ENCODE measurements around the gene CLEC4C. TPM values are rescaled to one million over a fixed set of nuclear protein-coding genes. Genes with fewer than 3 reads are reported as not detected.
A peak's percentile ranks its signal among the peaks of the same experiment; 100 is the strongest.

Gene CLEC4C
- total and polyA plus RNA-seq, 2 of the 8 experiments (the other 6 are each of a cell fraction or from before 2014, with no cell fraction given) = 0.76 TPM; not detected in 1

- Histone ChIP-seq H2BK120ac (replicated peaks; ENCODE audit: low read depth, low read length) (peak overlapping the region; percentile 15), H3K14ac (ENCODE audit: insufficient read length) (no peak overlapping the region), H2BK20ac (ENCODE audit: low read length) (no peak overlapping the region), H3K23ac (ENCODE audit: insufficient read length) (no peak overlapping the region), H4K91ac (replicated peaks; ENCODE audit: insufficient read length, low read length) (no peak overlapping the region), H2AFZ (ENCODE audit: low read length) (no peak overlapping the region), H3K36me3 (ENCODE audit: control insufficient read depth in 2 of 4, insufficient read depth in 4 of 4, low read length in 3 of 4) (no peaks in the 10 kb centered on the region), H3K9ac (replicated peaks in 1 of 4; ENCODE audit: extremely low read depth in 1 of 4, low read depth in 3 of 4, low read length in 3 of 4) (no peak overlapping the region), H2BK5ac (ENCODE audit: low read depth, low read length) (no peak overlapping the region), H4K5ac (ENCODE audit: insufficient read length, low read depth, low read length) (no peak overlapping the region), H3K4me2 (ENCODE audit: insufficient read depth in 1 of 2, low read depth in 2 of 2, low read length in 2 of 2) (no peak overlapping the region), H3K23me2 (ENCODE audit: low read depth, low read length) (no peaks in the 10 kb centered on the region), H3K9me3 (ENCODE audit: insufficient read depth in 2 of 2, low read depth in 1 of 2, low read length in 1 of 2) (0 out of 4 replicates have a peak, but pooled peaks cover 0 to 4% of the 10 kb centered on the region in 2 experiments), H3K27me3 (replicated peaks in 1 of 4; ENCODE audit: control insufficient read depth in 3 of 4, extremely low read depth in 1 of 4, insufficient read depth in 3 of 4, low read length in 3 of 4) (no peaks in the 10 kb centered on the region), H3K4me1 (replicated peaks in 1 of 4; ENCODE audit: control insufficient read depth in 3 of 4, insufficient read depth in 4 of 4, low read length in 3 of 4) (peaks cover 0 to 3% (median 0%) of the 10 kb centered on the region in 4 experiments; a peak in 1 of 7 replicates), H3K79me2 (ENCODE audit: control insufficient read depth in 1 of 2, insufficient read depth in 2 of 2, low read length in 2 of 2) (no peaks in the 10 kb centered on the region), H2BK12ac (ENCODE audit: low read depth, low read length) (no peak overlapping the region), H4K8ac (ENCODE audit: extremely low read depth, insufficient read depth, low read length) (no peak overlapping the region), H2BK15ac (ENCODE audit: low read length) (no peak overlapping the region), H4K20me1 (replicated peaks in 1 of 2; ENCODE audit: control insufficient read depth in 1 of 2, insufficient read depth in 2 of 2, low read length in 2 of 2) (no peaks in the 10 kb centered on the region), H3K27ac (ENCODE audit: low read depth, low read length) (no peak overlapping the region), H3K18ac (ENCODE audit: extremely low read depth, low read length) (no peak overlapping the region), H3K79me1 (ENCODE audit: low read depth, low read length) (no peaks in the 10 kb centered on the region), H3K56ac (replicated peaks; ENCODE audit: insufficient read length, low read depth, low read length) (no peak overlapping the region), H2AK5ac (ENCODE audit: low read depth, low read length) (no peak overlapping the region), H3K4ac (replicated peaks; ENCODE audit: insufficient read length, low read depth, low read length) (no peak overlapping the region), H3K4me3 (ENCODE audit: extremely low read depth in 1 of 4, insufficient read depth in 2 of 4, low read depth in 3 of 4, low read length in 4 of 4) (no peak overlapping the region)
- CTCF ChIA-PET (ENCODE audit: partially characterized antibody) = interaction anchor here (1.7 kb wide), 1 partner anchor 52 kb away, joined by 4 read pairs; no protein-coding TSS in a partner anchor
- TF ChIP-seq SP2 (IDR thresholded peaks at IDR 0.05; ENCODE audit: low read length) (no peak), TBP (IDR thresholded peaks at IDR 0.05; ENCODE audit: low read depth, low read length) (no peak)
- 92% methylated on average over 4 of the region's 4 CpGs; no CpG with 5 or more reads in 1 of the 2 experiments for WGBS, 2 experiments (ENCODE audit: extremely low coverage in 1 of 2, insufficient coverage in 1 of 2, insufficient read length in 1 of 2, insufficient replicate concordance in 2 of 2, low coverage in 1 of 2, low lambda C conversion rate in 2 of 2, missing lambda C conversion rate in 1 of 2)
- DNase-seq (ENCODE audit: low read depth in 1 of 2, low spot score in 2 of 2) (no peak), FAIRE-seq (no peak)
- POLR2A ChIA-PET (ENCODE audit: partially characterized antibody) = no interaction called here
These were observed 17.4 kb downstream of the CLEC4C start for GRCh38 chr12:7729746-7730145.
